GM06990 (cell line): ENCODE results near the gene ZNF750.

ENCODE experiments used
- DNase-seq: peaks from one replicate; pipeline ENCODE4 v3.0.0-alpha.2; 2011; ENCODE audit not compliant: insufficient read length; ENCODE audit errors: extremely low read depth
- H3K27me3 ChIP-seq: replicated peaks from 2 replicates; pipeline ENCODE4 v1.6.0; 2011; ENCODE audit warnings: low read length; ENCODE audit not compliant: control insufficient read depth, insufficient read depth
- H3K36me3 ChIP-seq: 2 replicates; pipeline ENCODE4 v1.5.1; 2011; ENCODE audit warnings: low read length; ENCODE audit not compliant: control insufficient read depth, insufficient read depth
- H3K4me3 ChIP-seq: replicated peaks from 2 replicates; pipeline ENCODE4 v1.5.1; 2011; ENCODE audit warnings: low read depth, mild to moderate bottlenecking, control low read depth, low read length
- TF ChIP-seq, protein P1 (sequence below): IDR thresholded peaks from 2 replicates; pipeline ENCODE4 v1.5.1; 2011; ENCODE audit warnings: low read length, control low read depth, mild to moderate bottlenecking, inconsistent platforms; ENCODE audit not compliant: insufficient read depth, poor library complexity, severe bottlenecking

Gene ZNF750

DNA sequence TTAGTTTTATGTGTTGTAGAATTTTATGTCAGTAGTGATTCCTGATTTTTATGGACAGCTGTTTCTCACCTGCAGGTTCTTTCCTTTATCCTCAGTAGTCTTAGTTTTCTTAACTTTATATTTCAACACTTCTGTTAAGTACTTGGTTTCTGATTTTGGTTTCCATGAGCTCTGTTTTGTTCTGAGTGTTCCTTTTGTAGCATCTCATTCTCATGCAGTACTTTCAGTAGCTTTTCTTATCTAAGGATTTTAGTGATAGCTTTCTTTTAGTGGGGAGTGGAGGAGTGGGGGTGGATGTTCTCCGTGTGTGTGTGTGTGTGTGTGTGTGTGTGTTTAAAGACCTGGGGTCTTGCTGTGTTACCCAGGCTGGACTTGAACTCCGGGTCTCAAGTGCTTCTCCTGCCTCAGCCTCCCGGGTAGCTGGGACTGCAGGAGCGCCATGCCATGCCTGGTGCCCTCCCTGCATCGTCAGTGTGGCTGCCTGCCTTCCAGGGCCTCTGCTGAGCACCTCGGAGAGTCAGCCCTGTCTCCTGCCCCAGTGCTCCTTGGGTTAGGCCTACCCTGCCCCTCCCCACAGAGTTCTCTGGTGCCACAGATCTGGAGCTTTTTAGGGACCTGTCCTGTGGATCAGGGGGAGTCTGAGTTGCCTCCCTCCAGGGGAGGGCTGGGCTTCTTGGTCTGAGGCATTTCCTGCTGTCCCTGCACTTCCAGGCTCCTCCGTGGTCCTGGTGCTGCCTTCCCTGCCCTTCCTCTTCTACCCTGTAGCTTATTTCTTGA is 4.3 kb upstream of the ZNF750 start:
- Histone ChIP-seq H3K4me3 (no peak overlapping the region), H3K27me3 (no peaks in the 10 kb centered on the region), H3K36me3 (no peaks in the 10 kb centered on the region; the same call in 1 of the 2 replicates)
- no peak for DNase-seq
- TF ChIP-seq, protein P1, sequence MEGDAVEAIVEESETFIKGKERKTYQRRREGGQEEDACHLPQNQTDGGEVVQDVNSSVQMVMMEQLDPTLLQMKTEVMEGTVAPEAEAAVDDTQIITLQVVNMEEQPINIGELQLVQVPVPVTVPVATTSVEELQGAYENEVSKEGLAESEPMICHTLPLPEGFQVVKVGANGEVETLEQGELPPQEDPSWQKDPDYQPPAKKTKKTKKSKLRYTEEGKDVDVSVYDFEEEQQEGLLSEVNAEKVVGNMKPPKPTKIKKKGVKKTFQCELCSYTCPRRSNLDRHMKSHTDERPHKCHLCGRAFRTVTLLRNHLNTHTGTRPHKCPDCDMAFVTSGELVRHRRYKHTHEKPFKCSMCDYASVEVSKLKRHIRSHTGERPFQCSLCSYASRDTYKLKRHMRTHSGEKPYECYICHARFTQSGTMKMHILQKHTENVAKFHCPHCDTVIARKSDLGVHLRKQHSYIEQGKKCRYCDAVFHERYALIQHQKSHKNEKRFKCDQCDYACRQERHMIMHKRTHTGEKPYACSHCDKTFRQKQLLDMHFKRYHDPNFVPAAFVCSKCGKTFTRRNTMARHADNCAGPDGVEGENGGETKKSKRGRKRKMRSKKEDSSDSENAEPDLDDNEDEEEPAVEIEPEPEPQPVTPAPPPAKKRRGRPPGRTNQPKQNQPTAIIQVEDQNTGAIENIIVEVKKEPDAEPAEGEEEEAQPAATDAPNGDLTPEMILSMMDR: no peak

DNA sequence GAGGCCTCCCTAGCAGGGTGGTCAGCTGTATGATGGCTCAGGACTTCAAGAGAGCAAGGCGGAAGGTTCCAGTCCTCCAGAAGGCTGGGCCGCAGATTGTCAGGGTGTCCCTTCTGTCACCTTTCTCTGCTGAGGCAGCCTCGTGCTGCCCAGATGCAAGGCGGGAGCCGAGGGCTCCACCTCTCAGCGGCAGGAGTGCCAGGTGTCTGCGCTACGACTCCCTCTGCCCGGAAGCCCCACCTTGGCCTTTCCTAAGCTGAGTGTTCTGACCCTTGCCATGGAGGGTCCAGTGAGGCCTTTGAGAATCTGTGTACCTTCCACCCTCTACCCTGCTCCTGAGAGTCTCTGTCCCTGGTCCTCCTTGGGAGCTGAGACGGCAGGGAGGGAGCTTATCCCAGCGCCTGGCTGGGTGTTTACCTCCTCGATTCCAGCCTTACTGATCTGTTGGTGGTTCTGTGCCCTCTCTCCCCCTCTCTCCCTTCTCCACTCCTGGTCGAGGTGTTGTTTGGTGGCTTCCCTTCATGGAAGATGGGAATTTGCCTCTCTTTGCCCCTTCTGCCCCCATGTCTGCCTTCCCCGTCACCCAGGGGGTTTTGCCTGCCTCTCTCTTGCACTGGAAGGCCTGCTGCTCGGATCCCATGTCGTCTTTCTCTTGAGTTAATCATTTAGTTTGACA is 2.2 kb upstream of the ZNF750 start:
- no peak for DNase-seq
- Histone ChIP-seq H3K4me3 (no peak overlapping the region), H3K27me3 (no peaks in the 10 kb centered on the region), H3K36me3 (no peaks in the 10 kb centered on the region; the same call in 1 of the 2 replicates)
- TF ChIP-seq, protein P1: no peak

DNA sequence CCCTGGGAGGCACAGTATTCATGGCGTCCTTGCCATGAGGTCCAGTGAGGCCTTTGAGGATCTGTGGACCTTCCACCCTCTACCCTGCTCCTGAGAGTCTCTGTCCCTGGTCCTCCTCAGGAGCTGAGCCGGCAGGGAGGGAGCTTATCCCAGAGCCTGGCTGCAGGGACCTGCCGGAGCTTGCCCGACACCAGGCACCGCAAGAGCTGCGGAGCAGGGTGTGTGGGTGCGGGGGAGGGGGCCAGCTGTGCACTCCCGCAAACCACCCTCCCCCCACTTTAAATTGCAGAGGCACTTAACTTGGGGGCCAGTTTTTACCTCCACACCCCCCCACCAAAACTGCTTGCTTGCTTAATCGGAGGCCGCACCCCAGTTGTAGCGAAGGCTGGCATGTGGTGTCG is 609 bp upstream of the ZNF750 start:
- TF ChIP-seq, protein P1: no peak
- no peak overlapping the region for H3K4me3 ChIP-seq
- no peak for DNase-seq
- H3K27me3 ChIP-seq: no peaks in the 10 kb centered on the region
- no peaks in the 10 kb centered on the region; the same call in 1 of the 2 replicates for H3K36me3 ChIP-seq

DNA sequence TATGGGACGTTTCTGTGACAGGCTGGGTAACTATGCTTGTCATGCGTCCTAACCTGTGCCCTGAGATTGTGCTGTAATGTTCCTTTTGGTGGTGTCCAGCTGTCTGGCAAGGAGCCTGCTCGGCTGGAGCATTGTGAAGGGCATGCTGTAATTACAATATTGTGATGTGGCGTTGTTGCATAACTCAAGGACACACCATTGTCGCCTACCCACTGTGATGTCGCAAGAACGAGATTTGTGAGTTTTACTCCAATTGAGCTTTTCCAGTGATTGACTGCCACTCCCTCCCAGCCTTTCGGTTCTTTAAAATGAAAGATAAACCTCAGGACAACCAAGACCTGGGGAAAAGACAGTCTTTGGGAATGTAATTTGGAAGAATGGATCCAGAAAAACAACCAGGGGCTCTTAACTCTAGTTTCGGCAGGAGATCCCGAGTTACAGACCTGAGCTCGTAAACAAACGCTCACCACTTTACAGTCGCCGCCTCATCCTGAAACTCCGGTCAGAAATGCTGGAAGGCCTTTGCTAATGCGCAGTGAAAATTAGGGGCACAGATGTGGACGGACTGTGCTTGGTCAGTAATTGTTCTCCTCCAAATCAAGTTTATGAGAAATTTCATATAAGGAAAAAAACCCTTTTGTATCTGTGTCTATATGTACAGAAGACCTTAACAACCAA is 1.3 kb downstream of the ZNF750 start:
- H3K36me3 ChIP-seq: no peaks in the 10 kb centered on the region; the same call in 1 of the 2 replicates
- H3K4me3 ChIP-seq: no peak overlapping the region
- H3K27me3 ChIP-seq: no peaks in the 10 kb centered on the region
- no peak for DNase-seq
- TF ChIP-seq, protein P1: no peak

DNA sequence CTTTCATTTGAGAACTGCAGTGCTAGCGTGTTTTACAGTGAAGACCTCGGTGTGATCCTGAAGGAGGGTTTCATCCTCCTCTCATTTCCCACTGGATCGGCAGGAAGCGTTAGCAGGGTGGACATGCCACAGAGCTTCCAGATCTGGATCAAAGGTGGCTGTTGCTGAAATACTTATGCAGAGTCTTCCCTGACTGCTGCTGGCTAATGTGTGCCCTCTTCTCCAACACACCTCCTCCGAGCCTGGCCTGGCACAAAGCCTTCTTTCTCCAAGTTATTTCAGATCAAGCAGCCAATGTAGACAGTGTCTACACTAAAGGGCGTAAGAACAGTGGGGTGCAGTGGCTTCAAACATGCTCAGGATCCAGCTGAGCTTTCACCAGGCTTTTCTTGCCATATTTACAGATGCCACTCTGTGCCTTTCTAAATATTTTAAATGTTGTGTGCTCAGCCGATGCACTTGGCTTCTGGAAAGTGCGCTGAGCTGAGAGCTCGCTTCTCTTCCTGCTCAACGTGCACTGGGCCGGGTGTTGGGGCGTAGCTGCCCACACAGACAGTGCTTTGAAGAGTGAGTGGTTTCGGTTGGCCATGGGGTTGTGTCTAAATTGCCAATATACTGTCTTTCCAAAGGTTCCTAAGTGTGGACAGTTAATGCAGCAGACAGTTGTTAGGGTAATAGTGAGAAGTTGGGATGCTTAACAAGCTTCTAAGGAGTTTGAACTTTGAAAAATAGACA is 2.1 kb downstream of the ZNF750 start:
- H3K4me3 ChIP-seq: no peak overlapping the region
- TF ChIP-seq, protein P1: no peak
- no peak for DNase-seq
- peaks cover under 1% of the 10 kb centered on the region for H3K36me3 ChIP-seq
- no peaks in the 10 kb centered on the region for H3K27me3 ChIP-seq
